ENCODE data around the gene CPSF7.
"Not testable (repeated sequence)": the region's sequence is repeated elsewhere in the genome, so short reads cannot be mapped to it uniquely, and the experiment has no call there.

The CPSF7 gene

DNA sequence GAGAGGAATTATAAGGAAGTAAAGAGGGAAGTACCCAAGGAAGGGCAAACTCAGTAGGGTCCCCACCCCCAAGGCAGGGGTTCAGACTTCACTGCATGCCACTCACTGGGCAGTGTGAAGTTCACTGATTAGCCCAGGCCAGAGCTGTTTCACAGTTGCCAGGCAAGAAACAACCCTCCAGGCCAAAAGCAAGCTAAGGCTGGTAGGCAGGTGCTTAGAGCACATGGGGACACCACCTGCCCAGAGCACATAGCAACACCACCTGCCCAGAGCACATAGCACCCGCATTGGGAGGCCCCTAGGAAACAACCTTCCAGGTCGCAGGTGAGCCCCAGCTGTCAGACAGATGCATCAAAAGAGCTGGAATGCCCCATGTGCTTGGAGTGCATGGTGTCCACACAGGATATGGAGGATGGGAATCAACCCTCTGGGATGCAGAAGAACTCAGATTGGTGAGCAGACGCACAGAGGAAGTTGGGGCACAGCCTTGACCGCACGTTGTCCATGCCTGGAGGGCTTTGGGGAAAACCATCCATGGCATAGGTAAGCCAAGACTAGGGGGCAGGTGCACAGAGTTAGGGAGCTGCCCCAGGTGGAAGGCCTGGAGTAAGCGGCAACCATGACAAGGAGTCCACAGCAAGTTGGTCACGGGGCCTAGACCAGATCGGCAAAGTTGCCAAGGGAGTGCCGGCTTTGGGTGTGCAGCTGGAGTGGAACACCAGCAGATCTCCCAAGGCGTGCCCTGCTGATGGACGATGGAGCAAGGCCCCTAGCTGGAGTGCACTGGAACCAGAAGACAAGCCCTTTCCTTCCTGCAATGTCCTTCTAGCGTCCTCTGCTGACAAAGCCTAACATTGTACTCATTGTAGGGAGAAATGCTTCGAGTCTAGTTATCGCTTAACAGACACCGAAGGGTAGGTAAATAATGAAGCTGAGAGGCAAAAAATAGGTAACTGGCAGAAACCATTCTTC, 45.2 kb downstream of the CPSF7 start:
- peak; percentile 48 to 49 (median 49) for DNase-seq

DNA sequence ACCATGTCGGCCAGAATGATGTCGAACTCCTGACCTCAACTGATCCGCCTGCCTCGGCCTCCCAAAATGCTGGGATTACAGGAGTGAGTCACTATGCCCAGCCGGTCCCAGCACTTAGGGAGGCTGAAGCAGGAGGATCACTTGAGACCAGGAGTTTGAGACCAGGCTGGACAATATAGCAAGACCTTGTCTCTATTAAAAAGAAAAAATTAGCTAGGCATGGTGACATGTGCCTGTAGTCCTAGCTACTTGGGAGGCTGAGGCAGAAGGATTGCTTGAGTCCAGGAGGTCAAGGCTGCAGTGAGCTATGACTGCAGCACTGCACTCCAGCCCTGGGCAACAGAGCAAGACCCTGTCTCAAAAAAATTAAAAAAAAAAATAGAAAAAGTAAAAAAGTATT, 45.9 kb downstream of the CPSF7 start:
- not testable (repeated sequence) for DNase-seq

DNA sequence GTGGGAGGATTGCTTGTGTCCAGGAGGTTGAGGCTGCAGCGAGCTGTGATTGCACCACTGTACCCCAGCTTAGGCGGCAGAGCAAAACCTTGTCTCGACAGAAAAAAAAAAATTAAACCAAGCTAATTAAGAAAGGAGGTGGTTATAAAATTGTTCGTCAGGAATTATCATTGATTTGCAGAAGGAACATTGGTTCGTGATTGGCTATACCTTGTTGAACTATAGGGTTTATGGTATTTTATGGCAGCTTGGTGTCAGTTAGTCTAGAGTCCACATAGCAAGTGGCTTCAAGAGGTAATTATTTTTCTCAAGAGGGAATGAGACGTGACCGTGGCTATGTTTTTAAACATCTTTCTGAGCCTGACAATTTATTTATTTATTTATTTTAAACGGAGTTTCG, 48.9 kb downstream of the CPSF7 start:
- no peak for DNase-seq

DNA sequence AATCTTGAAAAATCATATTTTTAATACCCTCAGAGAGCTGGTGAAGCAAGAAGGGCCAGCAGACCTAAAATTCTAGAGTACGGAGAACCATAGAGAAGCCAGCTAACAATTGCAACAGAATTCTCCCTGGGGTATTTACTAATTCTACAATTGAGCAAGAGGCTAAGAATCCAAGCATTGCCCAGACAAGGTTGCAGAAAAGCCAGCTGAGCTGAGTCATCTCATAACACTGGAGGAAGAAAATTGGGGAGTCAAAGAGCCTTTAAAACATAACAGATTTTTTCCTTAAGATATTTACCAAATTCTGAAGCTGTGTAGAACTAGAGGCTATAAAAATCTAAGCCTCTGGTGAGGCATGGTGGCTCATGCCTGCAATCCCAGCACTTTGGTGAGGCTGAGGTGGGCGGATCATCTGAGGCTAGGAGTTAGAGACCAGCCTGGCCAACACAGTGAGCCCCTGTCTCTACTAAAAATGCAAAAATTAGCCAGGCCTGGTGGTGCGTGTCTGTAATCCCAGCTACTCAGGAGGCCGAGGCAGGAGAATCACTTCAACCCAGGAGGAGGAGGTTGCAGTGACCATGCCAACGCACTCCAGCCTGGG, 51.0 kb downstream of the CPSF7 start:
- peak; percentile 83 to 96 (median 95) for DNase-seq

DNA sequence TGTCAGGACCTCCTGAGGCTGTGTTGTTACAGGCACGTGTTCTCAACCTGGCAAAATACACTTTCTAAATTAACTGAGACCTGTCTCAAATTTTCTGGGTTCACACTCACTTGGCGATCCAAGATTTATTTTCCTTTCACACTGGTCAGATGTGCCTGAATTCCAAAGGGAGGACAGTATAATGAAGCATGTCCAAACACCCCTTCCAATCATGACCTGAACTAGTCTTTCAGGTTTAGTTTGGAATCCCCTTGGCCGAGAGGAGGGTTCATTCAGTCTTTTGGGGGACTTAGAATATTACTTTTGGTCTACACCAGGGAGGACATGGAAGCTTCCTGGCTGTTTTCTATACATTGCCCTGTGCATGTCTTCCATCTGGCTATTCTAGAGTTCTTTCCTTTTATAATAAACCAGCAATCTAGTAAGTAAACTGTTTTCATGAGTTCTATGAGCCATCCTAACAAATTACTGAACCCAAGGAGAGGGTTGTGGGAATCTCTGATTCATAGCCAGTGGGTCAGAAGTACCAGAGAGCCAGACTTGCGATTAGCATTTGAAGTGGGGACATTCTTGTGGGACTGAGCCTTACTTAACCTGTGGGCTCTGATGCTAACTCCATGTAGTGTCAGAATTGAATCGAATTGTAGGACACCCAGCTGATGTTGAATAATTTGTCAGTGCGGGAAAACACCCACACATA, 52.2 kb downstream of the CPSF7 start:
- DNase-seq = peak in 1 of 3 donors; percentile 31

DNA sequence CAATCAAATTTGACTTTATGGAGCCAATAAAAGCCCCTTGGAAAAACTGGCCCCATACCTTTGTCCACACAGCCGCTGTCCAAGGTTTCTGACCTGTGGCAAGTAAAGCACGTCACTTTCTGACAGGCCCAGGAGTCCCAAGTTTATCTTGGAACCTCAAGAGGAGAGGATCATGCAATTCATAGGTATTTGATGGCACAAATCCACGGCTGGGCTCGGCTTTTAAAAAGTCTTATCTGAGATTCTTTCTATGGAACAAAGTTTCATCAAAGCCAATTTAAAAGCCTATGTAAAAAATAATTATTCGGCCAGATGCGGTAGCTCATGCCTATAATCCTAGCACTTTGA, 54.0 kb downstream of the CPSF7 start:
- DNase-seq = no peak

DNA sequence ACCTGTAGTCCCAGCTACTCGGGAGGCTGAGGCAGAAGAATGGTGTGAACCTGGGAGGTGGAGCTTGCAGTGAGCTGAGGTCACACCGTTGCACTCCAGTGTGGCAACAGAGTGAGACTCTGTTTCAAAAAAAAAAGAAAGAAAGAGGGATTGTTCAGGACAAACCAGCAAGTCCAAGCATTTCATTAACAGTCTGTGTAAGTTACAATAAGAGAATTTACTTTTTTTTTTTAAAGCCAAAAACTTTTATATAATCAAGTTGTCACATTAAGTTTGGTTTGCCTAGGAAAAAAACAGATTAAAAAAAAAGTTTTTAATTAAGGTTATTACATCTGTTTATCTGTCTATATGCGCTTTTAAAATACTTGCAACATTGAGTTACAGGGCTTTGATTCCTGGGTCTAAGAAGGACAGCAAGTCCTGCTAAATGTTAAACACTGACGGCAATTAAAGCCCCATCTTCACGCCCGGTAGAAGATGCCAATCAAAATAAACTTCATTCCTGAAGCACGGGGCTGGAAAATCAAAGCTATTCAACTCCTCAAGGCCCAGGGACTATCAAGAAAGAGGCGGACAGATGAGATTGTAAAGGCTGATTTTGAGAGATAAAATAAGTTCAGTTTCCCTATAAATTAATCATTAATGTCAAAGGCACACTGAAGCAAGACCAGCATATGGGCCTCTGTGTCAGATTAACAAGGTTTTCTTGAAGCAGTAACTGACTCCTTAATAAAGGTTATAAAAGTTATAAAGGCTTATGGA, 56.9 kb downstream of the CPSF7 start:
- DNase-seq = no peak

DNA sequence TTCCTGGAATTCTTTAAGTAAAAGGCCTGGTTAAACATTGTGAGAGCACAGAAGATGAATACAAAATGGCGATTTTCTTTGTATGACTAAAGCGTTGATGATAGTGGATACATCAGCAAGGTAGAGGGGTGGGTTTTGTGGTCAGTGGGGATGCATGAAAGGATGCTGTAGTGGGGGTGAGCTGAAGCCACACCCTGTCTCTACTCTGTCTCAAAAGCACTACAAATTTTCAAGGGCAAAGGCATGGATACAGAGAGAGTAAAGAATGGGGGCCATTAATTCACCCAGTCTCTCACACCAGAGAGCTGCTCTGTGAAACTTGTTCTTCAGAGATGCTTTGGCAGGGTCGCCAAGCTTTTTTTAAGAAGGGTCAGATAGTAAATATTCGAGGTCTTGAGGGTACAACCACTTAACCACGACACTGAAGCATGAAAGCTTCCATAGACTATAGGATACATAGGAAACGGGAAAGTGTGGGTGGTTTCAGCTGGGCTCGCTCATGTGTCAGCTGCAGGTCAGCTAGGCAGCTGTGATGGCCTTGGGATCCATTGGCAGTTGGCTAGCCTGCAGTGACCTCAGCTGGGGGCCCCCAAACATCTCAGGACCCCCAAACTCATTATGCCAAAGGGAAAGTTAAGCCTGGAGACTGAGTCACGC, 59.3 kb downstream of the CPSF7 start:
- DNase-seq = no peak

DNA sequence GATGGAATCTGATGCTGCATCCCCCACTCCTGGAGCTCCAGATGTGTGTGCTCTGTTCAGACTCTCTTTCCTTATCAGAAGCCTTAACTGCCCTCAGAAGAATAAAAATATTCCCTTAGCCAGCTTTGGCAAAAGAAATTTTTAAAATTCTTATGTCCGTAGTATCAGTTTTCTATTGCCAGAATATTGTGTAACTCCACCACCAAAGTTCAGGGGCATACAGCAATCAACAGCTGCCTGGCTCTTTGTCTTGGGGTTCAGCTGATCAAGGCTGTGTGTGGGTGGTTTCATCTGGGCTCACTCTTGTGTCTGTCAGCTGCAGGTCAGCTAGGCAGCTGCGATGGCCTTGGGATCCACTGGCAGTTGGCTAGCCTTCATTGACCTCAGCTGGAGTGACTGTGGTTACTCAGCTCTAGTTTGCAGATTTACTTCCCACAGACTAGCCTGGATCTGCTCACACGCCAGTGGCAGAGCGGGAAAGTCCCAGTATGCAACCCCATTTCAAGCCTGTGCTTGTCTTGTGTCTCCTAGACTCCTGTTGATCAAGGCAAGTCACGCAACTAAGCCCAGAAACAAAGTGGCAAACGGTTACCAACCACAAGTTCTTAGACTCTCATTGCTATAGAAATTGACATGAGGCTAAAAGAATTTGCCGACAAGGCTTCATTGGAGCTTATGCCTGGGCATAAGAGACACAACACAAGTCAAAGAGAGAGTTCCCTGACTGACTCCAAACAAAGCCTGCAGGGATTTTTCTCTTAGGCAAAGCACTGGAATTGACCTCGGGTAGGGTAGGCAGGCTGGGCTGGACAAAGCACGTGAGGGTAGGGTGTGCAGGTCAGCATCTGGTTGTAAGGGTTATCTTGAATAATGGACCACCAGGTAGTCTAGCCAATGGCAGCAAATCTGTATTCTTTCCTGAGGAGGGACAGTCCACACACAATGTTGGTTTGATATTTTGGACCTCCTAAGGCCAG, 60.1 kb downstream of the CPSF7 start:
- peak; percentile 89 to 91 (median 91) for DNase-seq

DNA sequence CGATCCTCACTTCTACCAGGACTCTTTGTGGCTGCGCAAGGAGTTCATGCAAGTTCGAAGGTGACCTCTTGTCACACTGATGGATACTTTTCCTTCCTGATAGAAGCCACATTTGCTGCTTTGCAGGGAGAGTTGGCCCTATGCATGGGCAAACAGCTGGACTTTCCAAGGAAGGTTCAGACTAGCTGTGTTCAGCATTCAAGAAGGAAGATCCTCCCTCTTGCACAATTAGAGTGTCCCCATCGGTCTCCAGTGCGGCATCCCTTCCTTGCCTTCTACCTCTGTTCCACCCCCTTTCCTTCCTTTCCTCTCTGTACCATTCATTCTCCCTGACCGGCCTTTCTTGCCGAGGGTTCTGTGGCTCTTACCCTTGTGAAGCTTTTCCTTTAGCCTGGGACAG, 61.1 kb downstream of the CPSF7 start:
- DNase-seq = peak; percentile 48 to 61 (median 57)

DNA sequence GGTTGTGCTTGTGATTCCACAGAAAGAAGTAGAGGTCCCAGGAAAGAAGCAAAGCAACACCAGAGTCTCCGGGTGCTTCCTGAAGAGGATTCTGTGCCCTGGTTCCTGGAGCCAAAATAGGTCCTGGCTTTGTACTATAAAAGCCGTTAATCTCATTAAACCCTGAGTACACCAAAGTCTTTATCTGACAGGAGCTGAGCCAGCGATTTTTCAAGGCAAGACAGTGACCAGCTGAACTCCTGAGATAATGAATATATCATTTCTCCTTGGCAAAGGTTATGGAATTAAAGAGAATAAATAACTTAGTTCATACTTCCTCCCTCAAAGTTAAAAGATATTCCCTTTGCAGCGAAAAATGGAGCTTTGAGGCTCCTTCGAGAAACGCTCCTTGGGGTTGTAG, 62.4 kb downstream of the CPSF7 start:
- no peak for DNase-seq

DNA sequence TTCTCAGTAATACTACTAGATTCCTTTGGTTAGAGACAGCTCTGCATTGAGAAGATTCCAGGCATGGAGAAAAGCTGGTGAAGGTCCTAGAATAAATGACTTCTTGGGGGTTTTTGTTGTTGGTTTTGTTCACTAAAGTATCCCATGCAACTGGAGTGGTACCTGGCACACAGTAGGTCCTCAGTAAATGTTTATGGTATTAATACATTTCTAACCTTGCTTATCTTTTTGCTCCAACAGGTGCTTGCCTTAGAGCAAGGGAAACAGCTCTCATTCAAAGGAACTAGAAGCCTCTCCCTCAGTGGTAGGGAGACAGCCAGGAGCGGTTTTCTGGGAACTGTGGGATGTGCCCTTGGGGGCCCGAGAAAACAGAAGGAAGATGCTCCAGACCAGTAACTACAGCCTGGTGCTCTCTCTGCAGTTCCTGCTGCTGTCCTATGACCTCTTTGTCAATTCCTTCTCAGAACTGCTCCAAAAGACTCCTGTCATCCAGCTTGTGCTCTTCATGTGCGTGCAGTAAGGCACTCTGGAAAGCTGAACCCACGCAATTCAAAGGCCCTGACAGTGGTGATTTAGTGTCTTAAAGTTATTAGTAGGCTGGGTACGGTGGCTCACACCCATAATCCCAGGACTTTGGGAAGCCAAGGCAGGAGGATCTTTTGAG, 65.6 kb downstream of the CPSF7 start:
- no peak for DNase-seq

DNA sequence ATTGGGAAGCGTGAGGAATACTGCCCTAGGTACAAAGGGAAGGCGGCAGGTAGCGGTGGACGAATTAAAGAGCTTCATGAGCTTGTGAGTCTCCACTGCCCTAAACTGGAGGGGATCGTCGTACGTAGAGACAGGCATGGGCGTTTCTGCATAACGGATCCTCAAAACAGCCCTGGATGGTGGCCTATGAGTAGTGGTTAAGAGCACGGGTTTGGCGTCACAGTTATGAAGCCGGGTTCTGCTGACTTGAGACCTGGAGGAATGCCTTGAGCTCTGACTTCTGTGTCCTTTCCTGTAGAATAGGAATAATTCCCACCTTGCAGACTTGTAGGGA, 67.3 kb downstream of the CPSF7 start:
- DNase-seq = peak; percentile 55 to 68 (median 59)

DNA sequence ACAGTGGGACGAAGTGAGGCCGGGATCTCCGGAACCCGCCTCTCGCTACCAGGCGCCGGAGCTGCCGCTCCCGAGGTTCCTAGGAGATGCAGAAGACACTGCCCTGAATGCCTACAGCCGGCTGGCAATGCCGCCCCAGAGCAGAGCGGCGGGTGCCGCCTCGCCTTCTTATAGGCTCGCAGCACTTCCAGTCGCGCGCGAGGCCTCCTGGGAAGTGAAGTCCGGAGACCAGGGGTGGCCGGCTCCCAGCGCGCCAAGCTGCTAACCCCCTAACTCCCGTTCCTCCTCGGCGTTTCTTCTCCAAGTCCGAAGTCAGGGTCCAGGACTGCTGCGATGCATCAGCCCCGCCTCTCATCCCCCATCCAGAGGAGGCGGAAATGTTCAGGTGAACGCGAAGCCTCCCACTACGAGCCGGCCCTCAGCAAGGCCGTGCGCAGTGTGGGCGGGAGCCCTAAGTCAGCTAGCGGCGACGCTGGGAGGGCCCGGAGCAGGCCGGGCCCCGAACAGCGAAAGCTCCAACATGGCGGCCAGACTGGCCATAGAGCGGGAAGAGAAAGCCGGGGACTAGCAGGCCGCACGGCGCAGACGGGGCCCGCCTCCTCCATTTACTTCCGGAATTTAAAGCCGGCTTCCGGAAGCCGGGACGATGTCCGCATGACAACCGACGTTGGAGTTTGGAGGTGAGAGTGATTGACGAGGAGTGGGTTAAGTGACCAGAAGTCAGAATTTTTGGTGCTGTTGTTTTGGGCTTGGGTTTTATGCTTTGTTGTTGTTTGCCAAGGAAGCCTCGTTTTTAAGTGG, 67.8 kb downstream of the CPSF7 start, which contains the start of the genes CYB561A3 and TMEM138:
CYB561A3 (minus strand) TSS at position 142 of the 801 bp plus-strand sequence. CDS start 5,169 bp downstream, outside the sequence.
TMEM138 (plus strand) TSS at position 634 of the 801 bp plus-strand sequence. CDS start 2,017 bp downstream, outside the sequence.
- peak; percentile 98 for DNase-seq

DNA sequence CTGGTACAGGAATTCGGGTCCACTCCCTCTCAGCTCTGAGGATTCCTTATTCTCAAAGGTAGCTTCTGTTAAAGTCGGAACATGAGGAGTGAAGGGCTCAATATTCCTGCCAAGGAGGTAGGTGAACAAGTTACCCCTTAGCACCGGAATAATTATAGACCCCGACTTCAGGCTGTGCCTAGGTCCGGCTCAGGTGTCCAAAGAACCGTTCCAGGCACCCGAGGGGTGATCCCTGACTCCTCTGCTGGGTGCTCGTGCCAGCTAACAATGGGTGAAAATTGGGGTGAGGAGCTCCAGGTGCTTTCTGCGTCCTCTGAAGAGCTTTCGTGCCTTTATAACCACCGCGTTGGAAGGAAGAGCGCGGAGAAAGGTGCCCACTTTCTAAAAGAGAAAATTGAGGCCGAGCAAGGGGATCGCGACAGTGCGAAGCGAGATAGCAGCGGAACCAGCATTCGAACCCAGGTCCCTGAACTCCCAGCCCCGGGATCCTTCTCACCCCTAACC, 68.5 kb downstream of the CPSF7 start:
- no peak for DNase-seq

DNA sequence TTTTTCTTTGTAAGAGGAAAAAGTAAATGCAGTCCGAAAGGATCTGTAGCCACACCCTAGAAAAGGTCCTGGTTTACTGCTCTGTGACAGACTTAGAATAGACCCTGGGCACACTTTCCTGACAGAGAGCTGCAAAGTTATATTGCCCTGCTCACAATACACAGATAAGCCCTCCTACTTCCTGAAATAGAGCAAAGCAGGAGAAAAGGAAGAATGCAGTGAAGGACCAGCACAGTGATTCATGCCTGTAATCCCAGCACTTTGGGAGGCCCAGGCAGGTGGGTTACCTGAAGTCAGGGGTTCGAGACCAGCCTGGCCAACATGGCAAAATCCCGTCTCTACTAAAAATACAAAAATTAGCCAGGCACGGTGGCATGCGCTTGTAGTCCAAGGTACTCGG, 70.3 kb downstream of the CPSF7 start:
- no peak for DNase-seq

DNA sequence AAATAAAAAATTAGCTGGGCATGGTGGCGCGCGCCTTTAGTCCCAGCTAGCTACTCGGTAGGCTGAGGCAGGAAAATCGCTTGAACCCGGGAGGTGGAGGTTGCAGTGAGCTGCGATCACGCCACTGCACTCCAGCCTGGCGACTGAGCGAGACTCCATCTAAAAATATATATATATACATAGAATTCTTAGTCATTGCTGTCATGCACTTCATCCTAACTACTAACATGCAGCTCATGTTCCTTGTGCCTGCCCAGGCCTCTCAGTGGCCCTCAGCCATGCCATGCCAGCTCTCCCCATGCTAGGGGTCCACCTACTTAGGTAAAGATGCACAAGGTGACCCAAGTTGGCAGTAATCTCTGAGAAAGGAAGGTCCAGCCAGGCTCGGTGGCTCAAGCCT, 71.2 kb downstream of the CPSF7 start:
- DNase-seq = no peak

DNA sequence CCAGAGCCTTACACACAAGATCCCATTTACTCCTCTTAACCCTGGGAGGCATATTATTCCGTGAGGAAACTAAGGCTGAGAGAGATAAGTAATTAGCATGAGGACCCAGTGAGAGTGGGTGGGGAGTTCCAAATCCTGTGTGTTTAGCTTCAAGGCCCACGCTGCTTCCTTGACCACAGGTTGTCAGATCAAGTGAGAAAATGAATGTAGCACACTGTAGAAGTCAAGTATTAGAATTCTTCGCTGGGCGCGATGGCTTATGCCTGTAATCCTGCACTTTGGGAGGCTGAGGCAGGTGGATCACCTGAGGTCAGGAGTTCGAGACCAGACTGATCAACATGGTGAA, 71.9 kb downstream of the CPSF7 start:
- no peak for DNase-seq

DNA sequence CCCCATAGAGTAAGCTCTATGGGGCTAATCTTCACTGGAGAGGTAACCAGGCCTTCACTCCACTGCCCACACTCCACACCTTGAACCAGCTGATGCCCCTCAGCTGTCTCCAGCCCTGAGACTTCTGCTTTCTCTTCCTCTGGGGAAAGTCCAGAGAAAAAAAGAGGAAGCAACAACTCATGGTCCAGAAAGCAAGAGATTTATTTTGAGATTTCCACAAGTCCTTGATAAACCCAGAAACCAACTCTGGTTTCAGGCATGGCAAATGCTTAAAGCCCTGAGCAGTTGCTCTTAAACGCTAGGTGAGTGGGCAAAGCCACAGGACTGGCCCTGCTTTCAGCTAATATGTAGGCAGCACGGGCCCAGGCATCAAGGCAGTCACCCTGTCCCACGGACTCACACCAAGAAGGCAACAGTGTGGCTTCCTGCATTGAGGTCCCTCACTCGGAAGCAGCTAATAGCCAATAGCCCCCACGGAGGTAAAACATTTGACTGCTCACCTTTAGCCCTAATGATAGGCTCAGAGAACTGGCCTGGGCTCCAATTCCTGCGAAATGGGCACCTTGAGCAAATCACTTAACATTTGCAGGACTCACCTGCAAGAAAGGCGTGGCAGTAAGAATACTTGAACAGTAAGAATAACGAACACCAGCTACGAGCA, 72.4 kb downstream of the CPSF7 start:
- peak; percentile 75 to 87 (median 86) for DNase-seq

Measured in suppressor macrophage treated with lipopolysaccharide for 1 hour (primary cell).